Left lobe of liver (tissue), 2 donors: ENCODE results near the gene IL4. TPM values are rescaled to one million over a fixed set of nuclear protein-coding genes. Genes with fewer than 3 reads are reported as not detected.

Experiments used
- ATAC-seq: fragments of 200-7000 bp; cut with Tn5 transposase; one replicate; pipeline ENCODE4 v1.9.1; 2020; ENCODE audit warnings: mild to moderate bottlenecking, moderate library complexity
- DNase-seq: peaks from one replicate; pipeline ENCODE4 v3.0.0-alpha.2; 2020; ENCODE audit warnings: low spot score
- total RNA-seq: library from RNA; stranded (reverse); gene quantifications from one replicate; pipeline ENCODE4 v1.2.1, GENCODE V29; 2021
- donor health status: DM: no; HTN: no; CAD: no; lungs with moderate emphysema.
- donor health status: DM: no; HTN: yes; CAD: no.

Gene IL4
- total RNA-seq, 1 donor from 2014 or later, result not detected

- ATAC-seq (no peak), DNase-seq (no peak)
Observed at GRCh38 chr5:132657676-132658380, 16.0 kb upstream of the IL4 start, which contains the start of gene IL13. Gene IL13 (plus strand): TSS chr5:132658173. CDS start chr5:132658187, 14 bp downstream.

GRCh38 chr5:132658381-132659302 lies 15.1 kb upstream of the IL4 start:
- ATAC-seq (peak; percentile 74), DNase-seq (peak; percentile 69)

GRCh38 chr5:132659598-132660493 lies 13.9 kb upstream of the IL4 start:
- no peak for ATAC-seq
- DNase-seq, result no peak

GRCh38 chr5:132661231-132662003 lies 12.4 kb upstream of the IL4 start:
- no peak for ATAC-seq
- DNase-seq, result no peak

GRCh38 chr5:132662004-132662401 lies 11.8 kb upstream of the IL4 start:
- DNase-seq (no peak), ATAC-seq (no peak)

- DNase-seq (no peak), ATAC-seq (no peak)
Observed at GRCh38 chr5:132662925-132663770, 10.6 kb upstream of the IL4 start.

- ATAC-seq, result no peak
Observed at GRCh38 chr5:132663771-132664695, 9.8 kb upstream of the IL4 start.

GRCh38 chr5:132664696-132665209 lies 9.0 kb upstream of the IL4 start:
- ATAC-seq (no peak), DNase-seq (no peak)

More at GRCh38 chr5:132663771-132664695, 9.8 kb upstream of the IL4 start:
- no peak for DNase-seq

- DNase-seq (no peak), ATAC-seq (no peak)
Observed at GRCh38 chr5:132665574-132666080, 8.2 kb upstream of the IL4 start.

GRCh38 chr5:132666310-132667123 lies 7.3 kb upstream of the IL4 start:
- ATAC-seq (no peak), DNase-seq (no peak)

- DNase-seq (no peak), ATAC-seq (no peak)
Observed at GRCh38 chr5:132667309-132667708, 6.5 kb upstream of the IL4 start.

GRCh38 chr5:132667761-132668705 lies 5.8 kb upstream of the IL4 start:
- ATAC-seq, result no peak
- no peak for DNase-seq

- no peak for DNase-seq
- ATAC-seq, result no peak
Observed at GRCh38 chr5:132668706-132669454, 4.9 kb upstream of the IL4 start.

GRCh38 chr5:132669455-132669820 lies 4.4 kb upstream of the IL4 start:
- ATAC-seq, result no peak
- no peak for DNase-seq
